ENCODE results near the gene KLF6. TPM values are rescaled to one million over a fixed set of nuclear protein-coding genes. Genes with fewer than 3 reads are reported as not detected.

The KLF6 gene
- total RNA-seq = 10 to 100 TPM; 72.3 to 96.9 TPM

DNA sequence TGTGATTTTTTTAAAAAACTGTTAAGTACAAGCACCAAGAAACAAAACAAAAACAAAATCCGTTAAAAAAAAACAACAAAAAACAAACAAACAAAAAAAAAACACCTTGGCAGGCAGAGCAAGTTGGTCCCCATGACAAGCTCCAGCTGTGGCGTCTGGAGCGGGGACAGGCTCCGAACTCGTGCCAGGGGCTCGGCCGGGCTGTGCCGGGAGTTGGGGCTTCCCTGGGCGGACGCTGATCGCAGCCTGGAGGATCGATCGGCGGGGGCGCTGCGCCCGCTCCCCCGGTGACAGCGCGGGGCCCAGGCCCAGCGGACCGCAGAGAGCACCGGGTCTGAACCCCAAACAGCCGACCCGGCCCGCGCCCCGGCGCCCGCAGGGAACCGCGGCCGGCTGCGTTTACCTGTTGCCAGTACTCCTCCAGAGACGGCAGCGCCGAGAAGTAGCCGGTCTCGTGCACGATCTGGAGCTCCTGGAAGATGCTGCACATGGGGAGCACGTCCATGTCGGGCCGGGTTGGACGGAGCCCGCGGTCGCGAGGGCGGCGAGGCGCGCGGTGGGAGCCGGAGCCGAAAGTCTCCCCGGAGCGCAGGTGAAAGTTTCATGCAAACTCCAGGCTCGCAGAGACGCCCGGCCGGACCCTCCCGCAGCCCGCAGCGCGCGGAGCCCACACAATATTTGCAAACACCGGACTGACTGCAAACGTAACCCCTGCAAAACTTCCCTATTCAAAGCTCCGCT lies at the start of gene KLF6:
Gene KLF6, minus strand, starts transcription at position 700 of the 741 bp plus-strand sequence. Its CDS starts 195 bp downstream, at position 505.

Measured in melanocyte of skin (primary cell).